Activated CD8-positive, alpha-beta T cell treated with anti-CD3 and anti-CD28 coated beads for 36 hours (primary cell): ENCODE measurements around the gene OGFOD2. TPM values are rescaled to one million over a fixed set of nuclear protein-coding genes. Genes with fewer than 3 reads are reported as not detected.

Experiments
- ATAC-seq: fragments of 200-7000 bp; cut with Tn5 transposase; one replicate; pipeline ENCODE4 v1.10.0; 2021; ENCODE audit warnings: mild to moderate bottlenecking, moderate library complexity
- CTCF ChIA-PET: fragments of 350-600 bp; sonication (Branson Sonifier 250); formaldehyde crosslinking; loops from one replicate; lab custom pipeline; 2021; ENCODE audit warnings: antibody characterized with exemption; lab: Charles Lee
- POLR2A ChIA-PET: fragments of 350-600 bp; sonication (Branson Sonifier 250); formaldehyde crosslinking; loops from one replicate; lab custom pipeline; 2021; ENCODE audit warnings: antibody characterized with exemption; lab: Charles Lee
- DNase-seq: peaks from one replicate; pipeline ENCODE4 v3.0.0-alpha.2; 2020
- H3K27ac Mint-ChIP-seq: one replicate; pipeline ENCODE4 v1.8.0; 2021; ENCODE audit warnings: mild to moderate bottlenecking, mixed read lengths
- H3K27me3 Mint-ChIP-seq: one replicate; pipeline ENCODE4 v1.8.0; 2021; ENCODE audit warnings: mixed read lengths
- H3K36me3 Mint-ChIP-seq: one replicate; pipeline ENCODE4 v1.8.0; 2021; ENCODE audit warnings: low read depth, mixed read lengths
- H3K4me1 Mint-ChIP-seq: one replicate; pipeline ENCODE4 v1.8.0; 2021; ENCODE audit warnings: low read depth, mixed read lengths
- H3K4me3 Mint-ChIP-seq: one replicate; pipeline ENCODE4 v1.8.0; 2021; ENCODE audit warnings: mild to moderate bottlenecking, moderate library complexity, mixed read lengths
- H3K9me3 Mint-ChIP-seq: one replicate; pipeline ENCODE4 v1.8.0; 2021; ENCODE audit warnings: mixed read lengths
- intact Hi-C: fragments of 100-400 bp; cut with micrococcal nuclease; formaldehyde crosslinking; loops from one replicate; pipeline ENCODE4 v1.10.0; 2022
- total RNA-seq, 2 experiments: library from RNA; stranded (reverse); gene quantifications; one replicate each; pipeline ENCODE4 v1.2.3, GENCODE V29; 2021
- TF ChIP-seq, protein P1 (sequence below): fragments of 200-600 bp; IDR thresholded peaks from one replicate; pipeline ENCODE4 v1.8.0; 2022; ENCODE audit warnings: antibody characterized with exemption, mild to moderate bottlenecking

The OGFOD2 gene
- total RNA-seq, 2 experiments from 2014 or later, result 27.1 to 31.5 TPM

DNA sequence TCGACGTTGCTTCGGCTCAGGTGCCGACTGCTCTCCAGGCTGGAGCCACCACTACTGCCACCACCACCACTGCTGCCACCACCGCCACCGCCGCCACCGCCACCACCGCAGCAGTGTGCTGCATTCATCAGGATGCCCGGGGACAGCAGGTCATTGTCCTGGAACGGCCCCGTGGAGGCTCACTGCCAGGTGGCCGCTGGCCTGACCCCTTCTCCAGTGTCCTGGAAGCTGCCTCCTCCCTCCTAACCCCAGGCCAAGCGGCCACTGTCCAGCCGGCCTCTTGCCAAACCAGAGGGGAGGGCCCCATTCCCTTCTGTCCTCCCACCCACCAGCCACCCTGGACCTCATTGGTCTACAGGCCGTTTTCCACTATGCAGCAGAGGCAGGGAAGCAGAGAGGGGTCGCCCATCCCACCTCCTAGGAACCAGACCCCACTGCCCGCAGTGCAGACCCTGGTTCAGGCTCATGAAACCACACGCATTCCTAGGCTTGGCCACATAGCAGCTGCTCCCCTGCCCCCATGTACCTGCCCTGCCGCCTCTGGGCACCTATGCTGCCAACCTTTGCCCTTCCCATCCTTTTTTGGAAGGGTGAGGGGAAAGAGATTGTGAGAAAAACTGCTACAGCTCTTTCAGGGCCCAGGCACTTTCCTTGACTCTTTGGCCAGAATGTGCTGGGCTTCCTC, 20.6 kb downstream of the OGFOD2 start:
- no peaks in the 10 kb centered on the region for H3K36me3 Mint-ChIP-seq
- H3K4me3 Mint-ChIP-seq, result no peak overlapping the region
- TF ChIP-seq, protein P1, sequence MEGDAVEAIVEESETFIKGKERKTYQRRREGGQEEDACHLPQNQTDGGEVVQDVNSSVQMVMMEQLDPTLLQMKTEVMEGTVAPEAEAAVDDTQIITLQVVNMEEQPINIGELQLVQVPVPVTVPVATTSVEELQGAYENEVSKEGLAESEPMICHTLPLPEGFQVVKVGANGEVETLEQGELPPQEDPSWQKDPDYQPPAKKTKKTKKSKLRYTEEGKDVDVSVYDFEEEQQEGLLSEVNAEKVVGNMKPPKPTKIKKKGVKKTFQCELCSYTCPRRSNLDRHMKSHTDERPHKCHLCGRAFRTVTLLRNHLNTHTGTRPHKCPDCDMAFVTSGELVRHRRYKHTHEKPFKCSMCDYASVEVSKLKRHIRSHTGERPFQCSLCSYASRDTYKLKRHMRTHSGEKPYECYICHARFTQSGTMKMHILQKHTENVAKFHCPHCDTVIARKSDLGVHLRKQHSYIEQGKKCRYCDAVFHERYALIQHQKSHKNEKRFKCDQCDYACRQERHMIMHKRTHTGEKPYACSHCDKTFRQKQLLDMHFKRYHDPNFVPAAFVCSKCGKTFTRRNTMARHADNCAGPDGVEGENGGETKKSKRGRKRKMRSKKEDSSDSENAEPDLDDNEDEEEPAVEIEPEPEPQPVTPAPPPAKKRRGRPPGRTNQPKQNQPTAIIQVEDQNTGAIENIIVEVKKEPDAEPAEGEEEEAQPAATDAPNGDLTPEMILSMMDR, result no peak
- H3K9me3 Mint-ChIP-seq, result no peaks in the 10 kb centered on the region
- no peaks in the 10 kb centered on the region for H3K27me3 Mint-ChIP-seq
- POLR2A ChIA-PET, result interaction anchor here (1.2 kb wide), 1 partner anchor 21 kb away, joined by 3 read pairs; no protein-coding TSS in a partner anchor
- CTCF ChIA-PET, result no interaction called here
- no peak for ATAC-seq
- peaks cover 8% of the 10 kb centered on the region for H3K4me1 Mint-ChIP-seq
- DNase-seq, result no peak
- intact Hi-C loops, result no loop called here
- no peak overlapping the region for H3K27ac Mint-ChIP-seq

DNA sequence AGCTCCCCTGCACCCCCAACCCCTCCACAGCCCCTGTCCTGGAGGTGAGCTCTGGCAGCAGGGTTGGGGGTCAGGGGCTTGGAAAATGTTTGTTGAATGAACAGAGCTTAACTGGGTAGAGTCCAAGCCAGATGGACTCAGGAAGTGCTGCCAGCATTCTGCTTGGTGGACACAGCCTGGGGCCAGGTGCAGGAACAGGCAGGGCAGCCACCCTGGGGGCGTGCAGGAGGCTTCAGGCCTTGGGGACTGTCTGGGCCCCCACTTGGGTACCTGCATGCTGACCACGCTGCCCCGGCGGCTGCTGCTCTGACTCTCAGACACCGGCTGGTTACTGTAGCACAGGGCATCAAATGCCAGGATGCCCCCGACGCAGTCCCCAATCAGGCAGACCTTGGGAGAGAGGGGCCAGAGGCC, 21.2 kb downstream of the OGFOD2 start:
- Mint-ChIP-seq H3K4me3 (no peak overlapping the region), H3K4me1 (peaks cover 8% of the 10 kb centered on the region), H3K36me3 (no peaks in the 10 kb centered on the region), H3K27me3 (no peaks in the 10 kb centered on the region), H3K9me3 (no peaks in the 10 kb centered on the region), H3K27ac (no peak overlapping the region)
- DNase-seq, result no peak
- ATAC-seq, result no peak
- CTCF ChIA-PET, result no interaction called here
- intact Hi-C loops, result no loop called here
- POLR2A ChIA-PET, result no interaction called here
- TF ChIP-seq, protein P1, result no peak

DNA sequence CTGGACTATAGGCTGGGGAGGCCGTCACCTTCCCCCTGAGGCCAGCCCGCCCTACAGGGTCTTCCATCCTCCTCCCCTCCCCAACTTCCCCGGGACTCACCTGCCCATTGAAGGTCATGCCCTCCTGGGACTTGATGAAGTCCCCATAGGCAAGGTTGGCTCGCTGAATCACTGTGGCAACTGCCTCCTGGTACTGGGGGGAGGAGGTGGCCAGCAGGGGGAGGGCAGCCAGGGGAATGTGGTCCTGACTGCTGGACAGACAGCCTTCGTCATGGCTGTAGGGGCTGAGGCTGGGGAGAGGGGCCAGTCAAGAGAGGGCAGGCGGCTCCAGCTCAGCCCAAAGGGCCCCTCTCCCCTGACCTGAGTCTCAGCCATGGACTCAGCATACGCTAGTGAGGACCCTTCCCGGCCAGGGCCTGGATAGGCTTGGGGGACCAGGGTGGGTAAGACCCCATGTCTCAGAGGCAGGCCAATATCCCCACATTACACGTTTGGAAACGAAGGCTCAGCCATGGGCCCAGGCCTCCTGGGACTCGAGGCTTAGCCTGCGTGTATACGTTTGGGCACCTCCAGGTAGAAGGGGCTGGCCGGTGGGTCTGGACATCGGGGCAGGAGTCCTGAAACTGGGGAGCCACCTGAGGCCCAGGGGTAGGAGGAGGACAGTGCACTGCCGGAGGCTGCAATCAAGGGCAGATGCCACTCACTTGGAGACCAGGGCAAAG, 21.7 kb downstream of the OGFOD2 start:
- DNase-seq, result no peak

DNA sequence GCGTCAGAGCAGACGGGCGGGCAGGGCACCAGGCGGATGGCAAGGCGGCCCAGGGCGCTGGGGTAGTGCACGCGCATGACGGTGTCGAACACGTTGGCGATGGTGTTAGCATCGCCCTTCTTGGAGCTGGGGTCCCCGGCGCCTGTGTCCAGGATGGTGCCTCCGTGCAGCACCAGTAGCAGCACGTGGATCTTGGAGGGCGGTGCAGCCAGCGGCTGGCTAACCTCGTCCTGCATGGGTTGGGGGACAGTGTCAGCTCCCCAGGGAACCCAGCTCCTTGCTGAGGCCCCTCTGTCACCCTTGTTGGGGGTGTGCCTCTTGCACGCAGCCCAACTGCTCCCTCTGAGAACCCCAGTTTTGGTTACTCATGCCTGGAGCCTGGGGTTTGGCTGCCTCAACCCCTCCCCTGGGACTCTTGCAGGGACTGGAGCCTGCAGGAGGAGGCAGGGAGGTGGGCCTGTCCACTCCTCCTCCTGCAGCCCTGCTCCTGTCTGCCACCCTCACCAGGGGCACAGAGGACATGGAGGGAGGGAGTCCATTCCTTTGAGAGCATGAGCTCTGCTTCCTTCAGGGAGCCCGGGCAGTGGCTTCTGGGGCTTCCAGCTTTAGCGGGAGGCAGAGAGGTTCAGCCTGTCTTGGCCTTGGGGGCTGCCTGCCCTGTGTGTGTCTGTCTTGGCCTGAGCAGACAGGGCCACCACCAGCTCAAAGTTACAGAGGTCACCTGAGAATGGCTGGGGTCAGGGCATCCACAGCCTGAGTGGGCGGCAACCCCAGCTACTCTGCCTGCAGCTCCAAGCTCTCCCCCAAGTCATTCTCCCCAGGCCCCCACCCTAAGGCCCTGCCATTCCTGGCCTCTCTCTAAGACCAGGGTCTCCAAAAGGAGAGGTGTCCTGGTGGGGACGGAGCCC, 22.6 kb downstream of the OGFOD2 start:
- DNase-seq (no peak), ATAC-seq (no peak)
- Mint-ChIP-seq H3K9me3 (no peaks in the 10 kb centered on the region), H3K4me3 (no peak overlapping the region), H3K27ac (no peak overlapping the region), H3K4me1 (peaks cover 8% of the 10 kb centered on the region), H3K36me3 (no peaks in the 10 kb centered on the region), H3K27me3 (no peaks in the 10 kb centered on the region)
- ChIA-PET POLR2A (interaction anchor here (1.3 kb wide), 1 partner anchor 16 kb away, joined by 4 read pairs; the partner anchor contains the start of gene ARL6IP4), CTCF (no interaction called here)
- intact Hi-C loops, result no loop called here
- TF ChIP-seq, protein P1, result no peak

More for the DNA sequence above, 21.7 kb downstream of the OGFOD2 start:
- peaks cover 8% of the 10 kb centered on the region for H3K4me1 Mint-ChIP-seq
- intact Hi-C loops, result no loop called here
- H3K36me3 Mint-ChIP-seq, result no peaks in the 10 kb centered on the region
- no peaks in the 10 kb centered on the region for H3K27me3 Mint-ChIP-seq
- no peak overlapping the region for H3K4me3 Mint-ChIP-seq
- POLR2A ChIA-PET, result no interaction called here
- TF ChIP-seq, protein P1, result no peak
- no peaks in the 10 kb centered on the region for H3K9me3 Mint-ChIP-seq
- H3K27ac Mint-ChIP-seq, result no peak overlapping the region
- CTCF ChIA-PET, result no interaction called here
- ATAC-seq, result no peak
